ENCODE data around the gene YJEFN3.

DNA sequence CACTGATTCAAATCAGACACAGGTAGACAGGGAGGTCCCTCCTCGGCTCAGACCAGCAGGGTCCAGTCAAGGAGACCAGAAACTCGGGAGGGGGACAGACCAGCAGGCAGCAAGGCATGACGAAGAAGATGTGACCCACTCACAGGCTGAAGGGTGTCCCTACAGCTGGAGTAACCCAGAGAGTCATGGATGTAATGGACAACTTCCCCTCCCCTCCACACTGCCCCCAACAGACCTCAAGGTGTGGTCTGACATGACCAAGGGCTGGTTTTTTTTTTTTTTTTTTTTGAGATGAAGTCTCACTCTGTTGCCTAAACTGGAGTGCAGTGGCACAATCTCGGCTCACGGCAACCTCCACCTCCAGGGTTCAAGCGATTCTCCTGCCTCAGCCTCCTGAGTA lies 55.6 kb downstream of the YJEFN3 start:
- TF ChIP-seq, protein P1, sequence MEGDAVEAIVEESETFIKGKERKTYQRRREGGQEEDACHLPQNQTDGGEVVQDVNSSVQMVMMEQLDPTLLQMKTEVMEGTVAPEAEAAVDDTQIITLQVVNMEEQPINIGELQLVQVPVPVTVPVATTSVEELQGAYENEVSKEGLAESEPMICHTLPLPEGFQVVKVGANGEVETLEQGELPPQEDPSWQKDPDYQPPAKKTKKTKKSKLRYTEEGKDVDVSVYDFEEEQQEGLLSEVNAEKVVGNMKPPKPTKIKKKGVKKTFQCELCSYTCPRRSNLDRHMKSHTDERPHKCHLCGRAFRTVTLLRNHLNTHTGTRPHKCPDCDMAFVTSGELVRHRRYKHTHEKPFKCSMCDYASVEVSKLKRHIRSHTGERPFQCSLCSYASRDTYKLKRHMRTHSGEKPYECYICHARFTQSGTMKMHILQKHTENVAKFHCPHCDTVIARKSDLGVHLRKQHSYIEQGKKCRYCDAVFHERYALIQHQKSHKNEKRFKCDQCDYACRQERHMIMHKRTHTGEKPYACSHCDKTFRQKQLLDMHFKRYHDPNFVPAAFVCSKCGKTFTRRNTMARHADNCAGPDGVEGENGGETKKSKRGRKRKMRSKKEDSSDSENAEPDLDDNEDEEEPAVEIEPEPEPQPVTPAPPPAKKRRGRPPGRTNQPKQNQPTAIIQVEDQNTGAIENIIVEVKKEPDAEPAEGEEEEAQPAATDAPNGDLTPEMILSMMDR (IDR thresholded peaks at IDR 0.05), result no peak
- TF ChIP-seq EZH2 (IDR thresholded peaks at IDR 0.05) (no peak), EZH2phosphoT487 (IDR thresholded peaks at IDR 0.05) (no peak)
